Neural cell (in vitro differentiated cells): ENCODE results near the gene AFG3L2. TPM values are rescaled to one million over a fixed set of nuclear protein-coding genes. Genes with fewer than 3 reads are reported as not detected.

Source experiments
- H2AFZ ChIP-seq: fragments of 200-600, 300-800 bp; sonication (generic), shearing (Covaris generic); 2 replicates; pipeline ENCODE4 v1.6.0; 2014; ENCODE audit warnings: low read depth, mild to moderate bottlenecking, antibody characterized with exemption, low read length, moderate library complexity
- H3F3A ChIP-seq: fragments of 200-600 bp; shearing (Covaris generic); 2 replicates; pipeline ENCODE4 v1.6.1; 2016; ENCODE audit warnings: mild to moderate bottlenecking, moderate library complexity, mixed read lengths, antibody characterized with exemption, low read length; ENCODE audit not compliant: insufficient read depth, poor library complexity, severe bottlenecking
- H3K27ac ChIP-seq: fragments of 200-600, 300-800 bp; sonication (generic), shearing (Covaris generic); 2 replicates; pipeline ENCODE4 v1.5.1; 2014; ENCODE audit warnings: mild to moderate bottlenecking, low read length, moderate library complexity
- H3K27me3 ChIP-seq: fragments of 300-800, 200-600 bp; sonication (generic), shearing (Covaris generic); 2 replicates; pipeline ENCODE4 v1.6.0; 2014; ENCODE audit warnings: mild to moderate bottlenecking, low read depth, low read length, moderate library complexity; ENCODE audit not compliant: insufficient read depth
- H3K36me3 ChIP-seq: fragments of 300-800, 200-600 bp; sonication (generic), shearing (Covaris generic); 2 replicates; pipeline ENCODE4 v1.5.1; 2014; ENCODE audit warnings: mild to moderate bottlenecking, antibody characterized with exemption, low read length, moderate library complexity; ENCODE audit not compliant: insufficient read depth
- H3K4me2 ChIP-seq: fragments of 300-800, 200-600 bp; sonication (generic), shearing (Covaris generic); 2 replicates; pipeline ENCODE4 v1.6.0; 2014; ENCODE audit warnings: mild to moderate bottlenecking, low read length
- H3K4me3 ChIP-seq: fragments of 300-800, 200-600 bp; sonication (generic), shearing (Covaris generic); 2 replicates; pipeline ENCODE4 v1.5.1; 2014; ENCODE audit warnings: mild to moderate bottlenecking, low read length, moderate library complexity
- H3K79me2 ChIP-seq: fragments of 200-600 bp; shearing (Covaris generic); replicated peaks from 2 replicates; pipeline ENCODE4 v1.6.0; 2014; ENCODE audit warnings: mild to moderate bottlenecking, low read length, moderate library complexity; ENCODE audit not compliant: insufficient read depth
- H3K9ac ChIP-seq: fragments of 300-800, 200-600 bp; sonication (generic), shearing (Covaris generic); 2 replicates; pipeline ENCODE4 v1.6.1; 2016; ENCODE audit warnings: mild to moderate bottlenecking, low read length, mixed read lengths
- H3K9me2 ChIP-seq: fragments of 200-600 bp; shearing (Covaris generic); 2 replicates; pipeline ENCODE4 v1.6.1; 2016; ENCODE audit warnings: mild to moderate bottlenecking, low read length, mixed read lengths; ENCODE audit not compliant: insufficient read depth
- H3K9me3 ChIP-seq: fragments of 200-600, 300-800 bp; sonication (generic), shearing (Covaris generic); 2 replicates; pipeline ENCODE4 v1.6.1; 2016; ENCODE audit warnings: mild to moderate bottlenecking, mixed run types, low read length, moderate library complexity, mixed read lengths
- H4K20me1 ChIP-seq: fragments of 200-600 bp; shearing (Covaris generic); 2 replicates; pipeline ENCODE4 v1.6.1; 2016; ENCODE audit warnings: mild to moderate bottlenecking, mixed run types; ENCODE audit not compliant: insufficient read depth
- EP300 ChIP-seq: fragments of 450-650 bp; conservative IDR thresholded peaks from 2 replicates; pipeline ENCODE4 v1.6.1; 2014; ENCODE audit warnings: antibody characterized with exemption, mild to moderate bottlenecking, moderate library complexity; ENCODE audit not compliant: poor library complexity, severe bottlenecking
- EZH2 ChIP-seq: fragments of 200-600, 300-800 bp; shearing (Covaris generic), sonication (generic); IDR thresholded peaks from 2 replicates; pipeline ENCODE4 v1.6.1; 2014; ENCODE audit warnings: antibody characterized with exemption, low read length, borderline replicate concordance, mild to moderate bottlenecking; ENCODE audit not compliant: insufficient read depth, poor library complexity, severe bottlenecking
- MXI1 ChIP-seq: fragments of 450-650 bp; conservative IDR thresholded peaks from 2 replicates; pipeline ENCODE4 v1.6.1; 2014; ENCODE audit warnings: antibody characterized with exemption, mild to moderate bottlenecking; ENCODE audit not compliant: poor library complexity, severe bottlenecking
- POLR2AphosphoS5 ChIP-seq: IDR thresholded peaks from 2 replicates; pipeline ENCODE4 v1.6.1; 2012
- RAD21 ChIP-seq: fragments of 450-650 bp; conservative IDR thresholded peaks from 2 replicates; pipeline ENCODE4 v1.6.1; 2014; ENCODE audit warnings: antibody characterized with exemption, mild to moderate bottlenecking, moderate library complexity
- SMC3 ChIP-seq: fragments of 450-650 bp; conservative IDR thresholded peaks from 2 replicates; pipeline ENCODE4 v1.6.1; 2014; ENCODE audit warnings: antibody characterized with exemption, mild to moderate bottlenecking, moderate library complexity; ENCODE audit not compliant: poor library complexity
- TAF1 ChIP-seq: IDR thresholded peaks from 2 replicates; pipeline ENCODE4 v1.6.1; 2012; ENCODE audit warnings: low read depth
- polyA plus RNA-seq: library from polyadenylated mRNA; depleted of rRNA; stranded (reverse); fragments of >200 nt; gene quantifications from 2 replicates; pipeline ENCODE4 v1.2.3, GENCODE V29; 2014
- TF ChIP-seq, protein P1 (sequence below): IDR thresholded peaks from 2 replicates; pipeline ENCODE4 v1.6.1; 2012; ENCODE audit warnings: borderline replicate concordance
- TF ChIP-seq, protein P2 (sequence below): fragments of 450-650 bp; IDR thresholded peaks from 2 replicates; pipeline ENCODE4 v1.5.1; 2014; ENCODE audit warnings: antibody characterized with exemption, mild to moderate bottlenecking, moderate library complexity; ENCODE audit not compliant: poor library complexity, severe bottlenecking

Gene AFG3L2
- polyA plus RNA-seq, 1 donor from 2014 or later = 49.4 TPM

DNA sequence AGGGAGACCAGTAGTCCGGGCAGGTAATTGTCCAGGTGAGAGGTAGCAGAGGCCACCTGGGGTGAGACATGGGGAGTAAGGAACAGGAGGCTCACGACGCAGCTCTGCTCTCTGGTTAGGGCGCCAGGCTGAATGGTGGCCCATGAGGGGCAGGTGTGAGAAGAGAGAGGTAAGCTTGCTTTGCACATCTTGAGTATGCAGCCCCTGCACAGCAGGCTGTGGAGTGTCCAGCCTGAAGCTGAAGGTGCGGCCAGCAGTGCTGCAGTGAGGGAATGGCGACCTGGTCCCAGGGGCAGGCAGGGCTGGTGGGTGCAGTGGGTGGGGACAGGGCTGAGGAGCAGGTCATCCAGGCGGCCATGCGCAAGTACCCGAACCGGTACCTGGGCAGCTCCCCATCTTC lies 46.4 kb upstream of the AFG3L2 start:
- H3K9ac ChIP-seq = no peak overlapping the region
- TF ChIP-seq MXI1 (no peak), EZH2 (no peak), SMC3 (no peak), TAF1 (no peak), EP300 (no peak), POLR2AphosphoS5 (no peak), RAD21 (no peak)
- TF ChIP-seq, protein P1, sequence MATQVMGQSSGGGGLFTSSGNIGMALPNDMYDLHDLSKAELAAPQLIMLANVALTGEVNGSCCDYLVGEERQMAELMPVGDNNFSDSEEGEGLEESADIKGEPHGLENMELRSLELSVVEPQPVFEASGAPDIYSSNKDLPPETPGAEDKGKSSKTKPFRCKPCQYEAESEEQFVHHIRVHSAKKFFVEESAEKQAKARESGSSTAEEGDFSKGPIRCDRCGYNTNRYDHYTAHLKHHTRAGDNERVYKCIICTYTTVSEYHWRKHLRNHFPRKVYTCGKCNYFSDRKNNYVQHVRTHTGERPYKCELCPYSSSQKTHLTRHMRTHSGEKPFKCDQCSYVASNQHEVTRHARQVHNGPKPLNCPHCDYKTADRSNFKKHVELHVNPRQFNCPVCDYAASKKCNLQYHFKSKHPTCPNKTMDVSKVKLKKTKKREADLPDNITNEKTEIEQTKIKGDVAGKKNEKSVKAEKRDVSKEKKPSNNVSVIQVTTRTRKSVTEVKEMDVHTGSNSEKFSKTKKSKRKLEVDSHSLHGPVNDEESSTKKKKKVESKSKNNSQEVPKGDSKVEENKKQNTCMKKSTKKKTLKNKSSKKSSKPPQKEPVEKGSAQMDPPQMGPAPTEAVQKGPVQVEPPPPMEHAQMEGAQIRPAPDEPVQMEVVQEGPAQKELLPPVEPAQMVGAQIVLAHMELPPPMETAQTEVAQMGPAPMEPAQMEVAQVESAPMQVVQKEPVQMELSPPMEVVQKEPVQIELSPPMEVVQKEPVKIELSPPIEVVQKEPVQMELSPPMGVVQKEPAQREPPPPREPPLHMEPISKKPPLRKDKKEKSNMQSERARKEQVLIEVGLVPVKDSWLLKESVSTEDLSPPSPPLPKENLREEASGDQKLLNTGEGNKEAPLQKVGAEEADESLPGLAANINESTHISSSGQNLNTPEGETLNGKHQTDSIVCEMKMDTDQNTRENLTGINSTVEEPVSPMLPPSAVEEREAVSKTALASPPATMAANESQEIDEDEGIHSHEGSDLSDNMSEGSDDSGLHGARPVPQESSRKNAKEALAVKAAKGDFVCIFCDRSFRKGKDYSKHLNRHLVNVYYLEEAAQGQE = no peak
- TF ChIP-seq, protein P2, sequence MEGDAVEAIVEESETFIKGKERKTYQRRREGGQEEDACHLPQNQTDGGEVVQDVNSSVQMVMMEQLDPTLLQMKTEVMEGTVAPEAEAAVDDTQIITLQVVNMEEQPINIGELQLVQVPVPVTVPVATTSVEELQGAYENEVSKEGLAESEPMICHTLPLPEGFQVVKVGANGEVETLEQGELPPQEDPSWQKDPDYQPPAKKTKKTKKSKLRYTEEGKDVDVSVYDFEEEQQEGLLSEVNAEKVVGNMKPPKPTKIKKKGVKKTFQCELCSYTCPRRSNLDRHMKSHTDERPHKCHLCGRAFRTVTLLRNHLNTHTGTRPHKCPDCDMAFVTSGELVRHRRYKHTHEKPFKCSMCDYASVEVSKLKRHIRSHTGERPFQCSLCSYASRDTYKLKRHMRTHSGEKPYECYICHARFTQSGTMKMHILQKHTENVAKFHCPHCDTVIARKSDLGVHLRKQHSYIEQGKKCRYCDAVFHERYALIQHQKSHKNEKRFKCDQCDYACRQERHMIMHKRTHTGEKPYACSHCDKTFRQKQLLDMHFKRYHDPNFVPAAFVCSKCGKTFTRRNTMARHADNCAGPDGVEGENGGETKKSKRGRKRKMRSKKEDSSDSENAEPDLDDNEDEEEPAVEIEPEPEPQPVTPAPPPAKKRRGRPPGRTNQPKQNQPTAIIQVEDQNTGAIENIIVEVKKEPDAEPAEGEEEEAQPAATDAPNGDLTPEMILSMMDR = no peak
- H3K9me2 ChIP-seq = no peaks in the 10 kb centered on the region
- H3K4me3 ChIP-seq = no peak overlapping the region
- no peaks in the 10 kb centered on the region for H3K79me2 ChIP-seq
- no peak overlapping the region for H2AFZ ChIP-seq
- no peaks in the 10 kb centered on the region for H3F3A ChIP-seq
- H3K4me2 ChIP-seq = no peak overlapping the region
- no peaks in the 10 kb centered on the region for H3K36me3 ChIP-seq
- peaks cover 9% of the 10 kb centered on the region for H3K9me3 ChIP-seq
- H3K27ac ChIP-seq = no peak overlapping the region
- H3K27me3 ChIP-seq = peaks cover 5% of the 10 kb centered on the region
- no peaks in the 10 kb centered on the region for H4K20me1 ChIP-seq

DNA sequence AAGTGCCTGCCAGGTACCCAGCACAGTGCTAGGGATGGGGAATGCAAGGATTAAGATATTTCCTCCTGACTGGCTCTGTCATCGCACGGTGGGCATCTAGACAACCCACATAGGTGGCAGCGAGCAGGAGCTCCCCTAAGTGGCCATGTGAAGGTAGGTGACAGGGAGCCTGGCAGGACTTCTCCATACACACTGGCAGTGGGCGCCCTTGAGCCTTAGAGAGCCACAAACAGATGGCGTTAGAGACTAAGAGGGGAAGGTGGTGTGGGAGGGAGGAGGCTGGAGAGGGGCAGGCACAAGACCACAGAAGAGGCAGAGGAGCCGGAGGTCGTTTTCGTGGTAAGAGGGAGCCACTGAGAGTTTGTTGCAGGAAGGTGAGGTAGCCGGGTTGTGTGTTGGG lies 45.9 kb upstream of the AFG3L2 start:
- H3K79me2 ChIP-seq = no peaks in the 10 kb centered on the region

More for the DNA sequence above, 45.9 kb upstream of the AFG3L2 start:
- Histone ChIP-seq H3K27me3 (peaks cover 5% of the 10 kb centered on the region), H3K9me3 (peaks cover 9% of the 10 kb centered on the region), H3K36me3 (no peaks in the 10 kb centered on the region), H3K4me3 (no peak overlapping the region), H2AFZ (no peak overlapping the region), H3K9ac (no peak overlapping the region), H3K27ac (no peak overlapping the region), H3K9me2 (no peaks in the 10 kb centered on the region), H4K20me1 (no peaks in the 10 kb centered on the region), H3K4me2 (no peak overlapping the region), H3F3A (no peaks in the 10 kb centered on the region)
- TF ChIP-seq, protein P2 = no peak
- TF ChIP-seq RAD21 (no peak), TAF1 (no peak), SMC3 (no peak), MXI1 (no peak)
- TF ChIP-seq, protein P1 = no peak
